Fibroblast of skin of left quadriceps (primary cell): ENCODE results near the gene SLC29A3.

Experiments used
- DNase-seq, 2 experiments: peaks; one replicate each; pipeline ENCODE4 v3.0.0-alpha.2; 2013; ENCODE audit warnings: low read depth in 2 of 2

Gene SLC29A3

DNA sequence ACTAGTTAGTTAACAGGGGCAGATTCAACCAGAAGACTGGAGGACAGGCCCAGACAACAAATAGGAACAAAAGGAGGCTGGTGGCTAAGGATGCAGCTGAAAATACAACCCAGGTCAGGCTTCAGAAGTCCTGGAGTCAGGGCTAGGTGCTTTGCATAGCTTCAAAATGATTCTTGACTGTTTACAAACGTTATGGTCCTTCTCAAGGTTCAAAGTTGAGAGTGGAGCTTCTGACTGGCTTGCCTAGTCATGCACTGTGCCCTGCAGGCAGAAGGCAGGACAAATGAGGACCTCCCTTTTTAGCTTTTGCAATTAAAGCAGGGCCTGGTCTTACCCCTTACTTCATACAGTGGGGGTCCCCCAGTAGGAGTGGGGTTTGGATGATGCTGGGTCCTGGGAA, 73.2 kb downstream of the SLC29A3 start:
- no peak for DNase-seq

DNA sequence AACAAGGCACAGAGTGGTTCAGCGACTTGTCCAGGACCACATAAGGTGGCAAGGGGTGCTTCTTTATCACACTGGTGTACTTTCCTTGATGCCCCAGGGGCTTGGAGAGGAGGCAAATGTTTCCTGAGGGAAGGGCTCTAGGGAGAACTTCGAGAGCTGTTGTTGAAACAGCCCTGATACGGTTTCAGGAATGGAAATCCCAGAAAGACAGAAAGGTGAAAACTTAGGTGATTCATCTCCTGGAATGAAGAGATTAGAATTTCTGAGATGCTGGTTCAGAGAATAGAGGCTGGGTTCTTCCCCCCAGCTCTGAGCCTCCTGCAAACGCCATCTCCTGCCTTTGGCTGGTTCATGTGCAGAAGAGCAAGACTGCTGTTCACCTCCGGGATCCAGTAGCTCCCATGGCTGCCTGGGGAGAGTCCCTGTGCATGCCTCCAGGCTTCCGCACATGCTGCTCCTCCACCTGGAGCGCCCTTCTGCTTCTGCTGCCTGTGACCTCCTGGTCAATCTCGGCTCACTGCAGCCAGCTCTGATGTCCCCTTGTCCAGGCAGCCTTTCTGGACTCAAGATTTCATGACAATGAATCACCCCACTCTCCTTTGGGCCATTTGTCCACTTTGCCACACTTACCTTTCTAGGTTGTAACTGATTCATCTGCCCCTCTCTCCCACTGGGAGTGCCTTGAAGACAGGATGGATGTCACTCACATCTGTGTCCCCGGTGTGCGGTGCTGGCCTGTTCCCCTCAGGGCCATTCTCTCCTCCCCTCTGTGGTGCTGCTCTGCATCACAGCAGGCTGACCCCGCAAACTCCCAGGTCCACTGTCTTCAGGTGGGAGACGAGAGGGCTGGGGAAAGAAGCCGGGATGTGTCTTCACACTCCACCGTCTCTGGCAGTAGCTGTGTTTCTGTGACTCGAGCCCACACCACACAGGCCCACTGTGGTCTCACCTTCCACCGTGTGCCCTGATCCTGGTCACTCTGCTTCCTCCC, 74.0 kb downstream of the SLC29A3 start:
- DNase-seq, result no peak

DNA sequence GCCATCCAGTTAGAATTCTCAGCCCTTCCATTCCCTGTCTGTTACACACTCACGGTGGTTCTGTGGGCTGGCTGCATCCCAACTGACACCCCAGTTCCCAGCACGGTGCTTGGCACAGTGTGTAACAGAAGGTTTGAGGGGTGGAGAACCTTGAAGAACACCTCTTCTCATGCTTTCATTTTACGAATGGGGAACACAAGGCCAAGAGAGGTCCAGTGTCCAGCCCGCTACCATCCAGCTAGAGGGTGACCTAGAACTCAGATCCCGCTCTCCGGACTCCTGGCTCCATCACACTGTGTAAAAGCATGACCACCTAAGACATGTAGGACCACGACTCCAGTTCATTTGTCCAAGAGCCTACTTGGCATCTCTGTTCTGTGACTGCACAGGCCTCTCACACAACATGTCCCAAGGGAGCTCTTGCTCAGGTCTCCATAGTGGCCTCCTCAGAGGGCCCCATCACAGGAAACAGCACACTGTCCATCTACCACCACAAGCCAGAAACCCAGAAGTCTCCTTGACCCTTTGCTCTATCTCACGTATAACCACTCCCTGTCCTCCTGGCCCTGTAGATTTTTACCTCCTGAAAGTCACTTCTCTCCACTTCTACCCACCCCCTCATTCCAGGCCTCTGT, 74.9 kb downstream of the SLC29A3 start:
- DNase-seq, result no peak

DNA sequence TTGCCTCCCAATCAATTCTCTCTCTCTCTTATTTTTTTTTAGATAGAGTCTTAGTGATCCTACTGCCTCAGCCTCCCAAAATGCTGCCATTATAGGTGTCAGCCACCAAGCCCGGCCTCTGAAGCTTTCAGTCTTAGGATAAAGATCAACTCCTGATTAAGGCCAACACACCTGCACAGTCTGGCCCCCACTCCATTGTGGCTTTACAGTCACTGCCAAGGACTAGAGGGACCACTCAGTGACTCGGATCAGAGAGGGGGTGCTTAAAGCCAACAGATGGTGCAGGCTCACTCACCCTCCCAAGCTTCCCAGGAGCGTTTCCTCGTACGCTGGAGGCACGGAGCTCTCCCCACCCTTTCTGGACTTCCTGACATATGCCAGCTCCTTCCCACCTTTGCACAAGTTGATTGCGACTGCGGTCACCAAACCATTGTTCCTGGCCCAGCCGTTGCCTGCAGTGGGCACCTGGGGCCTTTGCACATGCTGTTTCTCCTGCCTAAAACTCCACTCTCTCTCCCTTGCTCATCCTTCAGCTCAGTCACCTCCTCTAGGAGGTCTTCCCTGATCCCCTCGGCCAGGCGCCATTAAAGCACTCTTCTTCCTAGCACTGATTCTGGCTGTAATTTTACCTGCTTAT, 76.0 kb downstream of the SLC29A3 start:
- no peak for DNase-seq

DNA sequence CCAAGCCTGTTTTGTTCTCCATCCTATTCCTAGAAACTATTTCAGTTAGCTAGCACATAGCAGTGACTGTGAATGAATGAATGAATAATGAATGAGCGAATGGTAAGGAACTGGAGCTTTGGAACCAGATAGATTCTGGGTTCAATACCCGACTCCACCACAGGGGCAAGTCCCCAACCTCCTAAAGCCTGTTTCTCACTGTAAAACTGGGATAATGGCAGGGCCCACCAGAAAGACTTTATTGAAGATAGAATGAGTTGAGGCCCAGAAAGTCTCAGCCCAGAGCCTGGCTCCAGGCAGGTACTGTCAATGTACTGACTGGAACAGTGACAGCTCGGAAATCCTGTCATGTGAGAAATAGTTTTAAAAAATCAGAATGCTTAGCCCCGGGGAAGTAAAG, 76.6 kb downstream of the SLC29A3 start:
- DNase-seq, result no peak

DNA sequence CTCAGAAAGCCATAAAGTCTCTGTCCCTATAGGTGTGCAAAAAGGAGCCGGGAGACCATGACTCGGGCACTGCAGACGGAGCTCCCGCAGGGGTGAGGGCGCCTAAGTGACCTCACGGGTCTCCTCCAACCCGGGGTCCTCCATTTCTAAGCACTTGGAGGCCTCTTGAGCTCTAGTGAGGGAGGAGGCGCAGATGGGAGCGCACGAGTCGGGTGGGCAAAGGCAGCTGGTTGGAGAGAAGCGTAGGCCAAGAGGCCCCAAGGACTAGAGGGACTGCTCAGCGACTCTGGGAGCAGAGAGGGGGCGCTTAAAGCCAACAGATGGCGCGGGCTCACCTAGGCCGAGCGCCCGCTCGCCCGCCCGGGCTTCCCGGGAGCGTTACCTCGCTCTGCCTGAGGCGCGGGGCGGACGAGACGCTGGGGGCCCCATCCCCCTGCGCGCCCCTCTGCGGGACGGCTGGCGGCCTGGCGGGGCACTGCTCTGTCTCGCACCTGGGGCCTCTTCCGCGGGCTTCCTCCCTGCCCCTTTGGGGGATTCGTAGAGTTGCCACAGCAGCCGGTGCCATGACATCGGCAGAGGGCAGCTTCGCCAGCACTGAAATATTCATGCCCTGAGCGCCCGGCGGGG, 77.1 kb downstream of the SLC29A3 start:
- no peak for DNase-seq

DNA sequence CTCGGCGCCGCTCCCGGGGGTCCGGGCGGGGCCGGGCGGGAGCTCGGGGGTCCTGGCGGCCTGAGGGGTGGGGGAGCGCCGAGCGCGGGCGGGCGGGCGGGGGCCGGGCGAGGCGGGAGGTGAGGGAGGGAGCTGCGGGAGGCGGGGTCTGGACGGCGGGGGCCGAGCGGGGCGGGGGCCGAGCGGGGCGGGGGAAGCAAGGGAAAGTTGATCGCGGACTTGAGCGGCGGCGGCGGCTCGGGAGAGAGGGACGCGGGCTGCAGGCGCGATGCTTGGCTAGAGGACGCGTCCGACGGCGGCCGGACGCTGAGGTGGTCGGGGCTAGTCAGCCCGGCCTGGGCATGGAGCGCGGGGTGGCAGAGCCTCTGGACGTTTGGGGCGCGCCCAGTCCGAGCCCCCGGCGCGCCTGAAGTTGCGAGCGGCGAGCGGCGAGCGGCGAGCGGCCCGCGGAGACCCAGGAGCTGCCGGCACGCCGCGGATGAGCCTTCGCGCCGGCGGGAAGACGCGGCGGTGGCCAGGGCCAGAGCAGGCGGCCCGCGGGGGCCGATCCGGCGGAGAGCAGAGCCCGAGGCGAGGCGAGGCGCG, 77.7 kb downstream of the SLC29A3 start, which contains the start of gene CDH23:
Gene CDH23 (plus strand): TSS at position 210 of the 585 bp plus-strand sequence. CDS start 42,912 bp downstream, outside the sequence.
- no peak for DNase-seq

DNA sequence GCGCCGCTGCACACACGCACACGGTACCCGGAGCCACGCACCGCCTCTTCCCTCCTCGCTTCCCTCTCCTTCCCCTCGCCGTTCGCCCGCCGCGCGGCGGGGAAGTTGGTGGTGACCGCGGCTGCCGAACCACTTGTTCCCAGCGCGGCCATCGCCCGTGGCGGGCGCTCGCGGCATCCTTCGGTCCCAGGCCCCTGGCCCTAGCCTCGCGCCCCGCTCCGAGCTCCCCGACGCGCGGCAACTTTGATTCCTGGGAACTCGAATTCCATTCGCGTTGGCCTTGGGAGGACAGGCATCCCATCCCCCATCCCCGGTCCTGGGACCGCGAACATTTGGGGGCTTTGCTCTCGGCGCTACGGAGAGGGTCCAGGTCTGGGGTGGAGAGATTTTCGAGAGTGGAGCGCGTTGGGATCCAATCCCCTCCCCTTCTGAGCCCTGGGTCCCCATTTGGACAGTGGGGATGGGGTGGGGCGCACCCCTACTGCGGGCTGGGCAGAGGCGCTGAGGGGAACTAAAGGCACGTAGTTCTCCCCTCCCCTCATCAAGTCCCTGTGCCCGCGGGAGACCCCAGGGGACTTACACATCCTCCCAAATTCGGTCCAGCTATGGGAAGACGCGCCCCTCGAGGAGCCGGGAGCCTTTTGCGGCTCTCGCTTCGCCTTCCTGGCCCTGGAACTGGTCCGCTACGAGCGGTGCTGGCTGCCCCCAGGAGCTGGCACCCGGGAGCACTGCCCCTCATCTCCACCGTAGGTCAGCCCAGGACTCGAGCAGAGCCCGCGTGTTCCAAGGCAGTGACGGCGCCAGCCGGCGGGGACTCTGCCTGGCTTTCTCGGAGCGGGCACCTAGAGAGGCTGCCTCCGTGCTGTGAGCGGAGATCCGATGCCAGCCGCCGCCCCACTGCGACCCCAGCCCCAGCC, 78.5 kb downstream of the SLC29A3 start:
- DNase-seq, result no peak

DNA sequence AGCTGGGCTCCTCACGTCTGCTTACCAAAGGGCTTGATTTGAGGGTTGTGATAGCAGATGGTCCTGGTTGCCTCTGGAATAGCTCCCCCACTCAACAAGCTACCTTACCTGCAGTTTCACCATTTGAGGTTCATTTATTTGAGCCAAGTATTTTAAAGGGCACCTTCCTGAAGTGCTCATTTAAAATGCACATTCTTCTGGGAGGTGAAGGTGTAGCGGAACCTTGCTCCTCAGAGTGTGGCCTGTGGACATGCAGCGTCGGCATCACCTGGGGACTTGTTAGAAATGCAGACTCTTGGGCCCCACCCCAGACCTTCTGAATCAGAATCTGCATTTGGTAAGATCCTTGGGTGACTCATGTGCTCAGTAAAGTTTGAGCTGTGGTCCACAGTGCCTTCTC, 79.9 kb downstream of the SLC29A3 start:
- no peak for DNase-seq

DNA sequence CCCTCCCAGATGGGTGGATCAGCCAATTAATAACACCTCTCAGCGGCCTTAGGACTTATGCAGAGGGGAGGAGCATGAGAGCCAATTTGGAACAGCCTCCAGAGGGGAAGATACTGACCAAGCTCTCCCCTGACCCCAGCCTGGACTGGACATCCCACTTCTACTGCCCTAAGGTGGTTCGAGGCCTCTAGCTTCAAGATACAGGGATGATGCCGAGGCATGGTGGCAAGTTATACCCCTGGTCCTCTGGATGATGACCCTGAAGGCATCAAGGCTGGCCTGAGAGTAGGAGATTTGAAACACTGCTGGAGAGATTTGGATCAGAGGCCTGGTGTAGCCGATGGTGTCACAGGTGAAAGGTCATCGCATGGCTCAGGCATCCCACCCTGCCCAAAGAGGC, 80.9 kb downstream of the SLC29A3 start:
- DNase-seq, result no peak

DNA sequence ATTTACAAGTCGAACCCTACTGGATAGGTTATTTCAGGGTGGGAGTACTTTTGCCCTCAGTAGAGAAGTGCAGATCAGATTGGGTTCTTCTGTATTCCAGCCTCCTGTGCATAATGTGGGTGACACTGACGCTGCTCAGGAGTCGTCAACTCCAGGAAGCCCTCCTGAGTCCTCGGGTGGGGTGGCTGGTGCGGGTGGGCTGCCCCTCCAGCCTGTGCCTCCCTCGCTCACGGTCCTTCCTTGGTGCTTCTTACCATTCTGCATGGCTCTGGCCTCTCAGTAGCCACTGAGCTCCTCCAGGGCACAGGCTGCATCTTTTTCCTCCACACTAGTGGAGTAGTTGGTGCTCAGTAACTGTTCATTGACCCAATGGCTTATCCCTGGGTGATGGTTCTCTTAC, 82.0 kb downstream of the SLC29A3 start:
- no peak for DNase-seq

DNA sequence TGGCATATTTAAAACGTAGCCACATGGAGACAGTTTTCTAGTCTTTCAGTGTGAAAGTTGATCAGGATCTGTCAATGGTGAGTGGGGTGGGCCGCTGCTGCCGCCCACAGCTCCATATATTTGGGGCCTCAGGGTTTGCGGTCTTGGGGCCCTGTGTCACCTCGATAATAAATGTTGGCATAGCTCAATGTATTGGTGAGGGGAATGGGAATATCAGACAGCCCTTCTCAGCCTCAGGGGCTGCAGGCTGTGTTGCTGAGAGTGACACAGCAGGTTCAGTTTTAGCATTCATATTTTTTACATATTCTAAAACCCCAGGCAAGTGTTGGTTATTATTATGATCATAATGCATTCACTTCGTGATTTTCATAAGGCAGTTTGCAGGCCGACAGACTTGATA, 82.9 kb downstream of the SLC29A3 start:
- DNase-seq, result no peak

DNA sequence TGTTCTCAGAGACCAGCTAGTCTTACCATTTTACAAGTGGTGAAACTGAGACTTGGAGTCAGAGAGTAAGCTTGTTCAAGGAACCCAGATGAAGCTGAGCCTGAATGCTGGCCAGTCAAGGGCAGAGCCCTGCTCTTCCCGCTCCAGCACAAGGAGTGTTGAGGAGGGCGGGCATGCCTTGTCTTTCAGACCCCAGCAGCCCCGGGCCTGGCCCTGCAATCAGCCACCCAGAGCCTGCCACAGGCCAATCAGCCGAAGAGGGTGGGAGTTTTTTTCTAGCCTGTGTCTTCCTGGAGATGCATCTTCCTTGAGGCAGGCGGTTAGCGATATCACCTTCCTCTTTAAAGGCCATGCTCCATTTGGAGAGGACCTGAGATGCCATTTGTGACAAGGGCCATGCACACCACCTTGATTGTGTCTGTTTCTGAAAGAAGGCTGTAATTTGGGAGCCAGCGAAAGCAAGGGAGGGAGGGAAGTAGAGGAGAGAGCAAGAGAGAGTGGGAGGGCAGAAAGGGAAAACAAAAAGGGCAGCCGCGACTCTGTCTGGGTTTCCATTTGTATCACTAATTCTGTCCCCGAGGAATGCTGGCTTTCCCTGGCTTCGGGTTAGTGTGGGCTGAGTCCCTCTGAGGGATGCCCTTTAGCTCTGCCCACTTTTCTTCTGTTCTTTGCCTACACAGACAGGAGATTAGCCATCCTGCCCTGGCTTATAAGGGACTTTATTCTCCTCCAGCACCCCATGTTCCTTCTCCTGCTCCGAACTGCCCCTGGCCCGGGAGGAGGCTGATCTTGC, 85.6 kb downstream of the SLC29A3 start:
- DNase-seq, result no peak

DNA sequence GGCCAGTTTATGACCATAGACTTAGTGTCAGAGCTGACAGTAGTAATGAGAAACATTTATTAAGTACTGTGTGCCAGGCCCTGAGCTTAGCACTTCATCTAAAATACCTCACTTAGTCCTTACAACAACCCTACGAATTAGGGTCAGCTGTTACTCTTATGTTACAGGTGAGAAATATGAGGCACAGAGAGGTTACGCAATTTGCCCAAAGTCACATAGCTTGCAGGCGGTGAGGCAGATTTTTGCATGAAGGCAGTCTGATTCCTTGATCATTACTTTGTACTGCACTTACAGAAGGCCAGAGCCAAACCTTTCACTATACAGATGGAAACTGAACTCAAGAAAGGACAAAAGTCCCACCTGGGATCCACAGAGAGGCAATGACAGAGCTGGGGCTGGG, 87.8 kb downstream of the SLC29A3 start:
- no peak for DNase-seq

DNA sequence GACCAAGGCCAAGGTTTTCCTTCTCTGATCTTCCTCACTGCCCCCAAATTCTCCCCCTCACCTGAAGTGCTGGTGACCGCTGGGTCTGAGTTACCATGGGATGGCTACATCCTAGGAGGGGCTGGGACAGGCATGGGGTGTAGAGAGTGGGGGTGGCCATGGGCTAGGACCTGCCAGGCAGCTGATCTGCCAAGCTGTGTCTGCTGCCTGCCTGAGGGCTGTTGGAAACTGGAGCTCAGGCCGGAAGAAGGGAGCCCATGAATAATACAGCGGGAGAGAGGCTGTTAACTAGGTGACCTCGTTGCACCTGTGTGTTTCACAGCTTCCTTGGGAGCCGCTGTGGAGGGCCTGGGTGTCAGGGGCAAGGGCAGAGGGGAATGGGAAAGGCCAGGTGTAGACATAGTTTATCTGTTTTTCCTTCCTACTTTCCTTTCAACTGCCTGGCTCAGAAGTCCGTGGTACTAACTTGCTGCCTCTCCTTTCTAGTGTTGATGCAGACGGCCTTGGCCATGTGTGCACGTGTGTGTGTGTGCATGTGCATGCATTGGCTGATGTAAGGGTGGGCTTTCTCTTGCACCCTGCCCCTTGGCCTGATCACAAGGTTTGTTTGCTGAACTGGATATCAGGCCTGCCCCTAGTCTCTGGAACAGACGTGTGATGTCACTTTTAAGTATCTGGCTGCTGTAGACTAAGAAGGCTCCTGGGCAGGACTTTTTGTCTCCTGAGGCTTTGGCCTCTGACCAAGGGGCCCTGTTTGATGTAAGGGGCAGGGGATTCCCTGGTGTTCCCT, 89.6 kb downstream of the SLC29A3 start:
- DNase-seq, result no peak

DNA sequence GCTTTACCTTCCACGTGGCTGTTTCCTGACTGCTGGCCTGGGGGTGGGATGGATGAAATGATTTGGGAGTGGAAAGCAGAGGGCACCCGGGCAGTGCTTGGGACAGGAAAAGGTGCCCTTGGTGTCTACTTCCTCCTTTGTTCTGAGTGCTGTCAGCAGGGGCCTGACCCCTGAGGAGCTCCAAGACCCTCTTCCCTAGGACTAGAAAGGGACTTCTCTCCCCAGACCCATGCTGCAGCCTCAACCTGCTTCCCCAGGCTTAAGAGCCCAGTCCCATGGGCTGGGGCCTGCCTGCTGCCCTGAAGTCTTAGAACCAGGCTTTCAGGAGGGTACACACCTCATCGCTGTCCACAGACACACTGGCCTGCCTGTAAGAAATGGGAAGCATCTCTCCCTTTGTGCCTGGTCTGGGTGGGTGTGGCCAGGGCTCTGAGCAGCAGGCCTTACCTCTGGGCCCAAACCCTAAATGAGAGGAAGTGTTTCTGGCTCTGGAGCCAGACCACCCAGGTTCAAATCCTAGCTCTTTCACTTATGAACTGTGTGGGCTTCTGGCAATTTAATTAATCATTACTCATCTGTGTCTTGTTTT, 90.6 kb downstream of the SLC29A3 start:
- DNase-seq, result no peak
